Hepatocyte (in vitro differentiated cells): Measurements from ENCODE around the gene SERAC1. TPM values are rescaled to one million over a fixed set of nuclear protein-coding genes. Genes with fewer than 3 reads are reported as not detected.

ENCODE experiments used
- DNase-seq: peaks from one replicate; pipeline ENCODE4 v3.0.0-alpha.2; 2016; ENCODE audit warnings: low spot score
- H2AFZ ChIP-seq: fragments of 200-600 bp; sonication (generic); 2 replicates; pipeline ENCODE4 v1.6.0; 2016; ENCODE audit warnings: antibody characterized with exemption, mild to moderate bottlenecking
- H3K27ac ChIP-seq: fragments of 200-600 bp; sonication (generic); 2 replicates; pipeline ENCODE4 v1.5.1; 2016; ENCODE audit warnings: mild to moderate bottlenecking
- H3K27me3 ChIP-seq: fragments of 200-600 bp; sonication (generic); 2 replicates; pipeline ENCODE4 v1.6.1; 2016
- H3K36me3 ChIP-seq: fragments of 200-600 bp; sonication (generic); replicated peaks from 2 replicates; pipeline ENCODE4 v1.5.1; 2016; ENCODE audit warnings: low read depth; ENCODE audit not compliant: insufficient read depth
- H3K4me1 ChIP-seq: fragments of 200-600 bp; sonication (generic); 2 replicates; pipeline ENCODE4 v1.5.1; 2016; ENCODE audit warnings: mild to moderate bottlenecking, moderate library complexity; ENCODE audit not compliant: insufficient read depth
- H3K4me2 ChIP-seq: fragments of 200-600 bp; sonication (generic); 2 replicates; pipeline ENCODE4 v1.6.0; 2016
- H3K4me3 ChIP-seq: fragments of 200-600 bp; sonication (generic); 2 replicates; pipeline ENCODE4 v1.5.1; 2016; ENCODE audit warnings: mild to moderate bottlenecking
- H3K79me2 ChIP-seq: fragments of 200-600 bp; sonication (generic); 2 replicates; pipeline ENCODE4 v1.6.0; 2017; ENCODE audit warnings: mild to moderate bottlenecking
- H3K9me2 ChIP-seq: fragments of 200-600 bp; sonication (generic); replicated peaks from 2 replicates; pipeline ENCODE4 v1.6.0; 2017; ENCODE audit warnings: mild to moderate bottlenecking; ENCODE audit not compliant: insufficient read depth
- H3K9me3 ChIP-seq: fragments of 200-600 bp; sonication (generic); 2 replicates; pipeline ENCODE4 v1.5.1; 2016; ENCODE audit warnings: low read depth, mild to moderate bottlenecking
- H4K20me1 ChIP-seq: fragments of 200-600 bp; sonication (generic); 2 replicates; pipeline ENCODE4 v1.6.0; 2016; ENCODE audit warnings: mild to moderate bottlenecking; ENCODE audit not compliant: insufficient read depth, poor library complexity, severe bottlenecking
- EZH2 ChIP-seq: fragments of 200-600 bp; sonication (generic); IDR thresholded peaks from 2 replicates; pipeline ENCODE4 v1.6.1; 2016; ENCODE audit warnings: antibody characterized with exemption, mild to moderate bottlenecking, borderline replicate concordance
- EZH2phosphoT487 ChIP-seq: fragments of 200-600 bp; sonication (generic); IDR thresholded peaks from one replicate; pipeline ENCODE4 v1.6.1; 2018; ENCODE audit warnings: antibody characterized with exemption, mild to moderate bottlenecking, low read depth, moderate library complexity; ENCODE audit not compliant: unreplicated experiment, severe bottlenecking
- WGBS: methylation state at CpG from one replicate; pipeline ENCODE4 v1.1.6; 2016; ENCODE audit warnings: low lambda C conversion rate; ENCODE audit errors: missing lambda C conversion rate; 5-methylcytosine and 5-hydroxymethylcytosine counted together
- polyA plus RNA-seq: library from polyadenylated mRNA; unstranded; fragments of >200 nt; fragmentation: Nextera tagmentation; extraction: Ambion mirVana; gene quantifications from 2 replicates; pipeline ENCODE4 v1.2.1, GENCODE V29; 2016
- total RNA-seq: library from RNA; depleted of rRNA; stranded (reverse); fragments of >200 nt; gene quantifications from 2 replicates; pipeline ENCODE4 v1.2.3, GENCODE V29; 2014
- TF ChIP-seq, protein P1 (sequence below): fragments of 200-600 bp; sonication (generic); IDR thresholded peaks from 2 replicates; pipeline ENCODE4 v1.5.1; 2016; ENCODE audit warnings: antibody characterized with exemption, mild to moderate bottlenecking; ENCODE audit not compliant: poor library complexity

Gene SERAC1
- total and polyA plus RNA-seq, 2 experiments from 2014 or later: 4.9 to 15.2 TPM

DNA sequence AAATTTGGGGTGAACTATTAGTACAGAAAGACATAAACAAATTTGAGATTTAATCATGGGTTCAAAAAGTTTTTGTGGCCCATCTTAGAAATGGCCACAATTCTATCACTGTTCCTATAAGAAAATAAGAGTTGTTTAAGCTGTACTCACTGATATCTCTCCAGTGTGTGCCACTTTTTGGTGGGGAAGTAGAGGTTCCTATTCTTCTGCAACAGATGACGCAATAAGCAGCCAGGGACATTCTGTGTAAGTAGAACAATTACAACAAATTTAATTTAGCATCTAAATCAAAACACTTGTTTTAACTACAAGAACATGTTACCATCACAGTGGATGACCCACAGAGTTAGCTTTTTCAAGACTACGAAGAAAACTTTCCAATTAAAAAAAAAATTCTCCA lies 9.9 kb downstream of the SERAC1 start:
- Histone ChIP-seq H4K20me1 (no peaks in the 10 kb centered on the region), H2AFZ (no peak overlapping the region), H3K79me2 (peaks cover 14% of the 10 kb centered on the region), H3K36me3 (no peaks in the 10 kb centered on the region), H3K4me1 (no peaks in the 10 kb centered on the region), H3K4me2 (no peak overlapping the region), H3K9me3 (no peaks in the 10 kb centered on the region), H3K27ac (no peak overlapping the region), H3K9me2 (no peaks in the 10 kb centered on the region), H3K27me3 (no peaks in the 10 kb centered on the region), H3K4me3 (no peak overlapping the region)
- TF ChIP-seq EZH2 (no peak), EZH2phosphoT487 (no peak)
- TF ChIP-seq, protein P1, sequence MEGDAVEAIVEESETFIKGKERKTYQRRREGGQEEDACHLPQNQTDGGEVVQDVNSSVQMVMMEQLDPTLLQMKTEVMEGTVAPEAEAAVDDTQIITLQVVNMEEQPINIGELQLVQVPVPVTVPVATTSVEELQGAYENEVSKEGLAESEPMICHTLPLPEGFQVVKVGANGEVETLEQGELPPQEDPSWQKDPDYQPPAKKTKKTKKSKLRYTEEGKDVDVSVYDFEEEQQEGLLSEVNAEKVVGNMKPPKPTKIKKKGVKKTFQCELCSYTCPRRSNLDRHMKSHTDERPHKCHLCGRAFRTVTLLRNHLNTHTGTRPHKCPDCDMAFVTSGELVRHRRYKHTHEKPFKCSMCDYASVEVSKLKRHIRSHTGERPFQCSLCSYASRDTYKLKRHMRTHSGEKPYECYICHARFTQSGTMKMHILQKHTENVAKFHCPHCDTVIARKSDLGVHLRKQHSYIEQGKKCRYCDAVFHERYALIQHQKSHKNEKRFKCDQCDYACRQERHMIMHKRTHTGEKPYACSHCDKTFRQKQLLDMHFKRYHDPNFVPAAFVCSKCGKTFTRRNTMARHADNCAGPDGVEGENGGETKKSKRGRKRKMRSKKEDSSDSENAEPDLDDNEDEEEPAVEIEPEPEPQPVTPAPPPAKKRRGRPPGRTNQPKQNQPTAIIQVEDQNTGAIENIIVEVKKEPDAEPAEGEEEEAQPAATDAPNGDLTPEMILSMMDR: no peak
- 93% methylated on average over 2 of the region's 2 CpGs for WGBS
- no peak for DNase-seq

DNA sequence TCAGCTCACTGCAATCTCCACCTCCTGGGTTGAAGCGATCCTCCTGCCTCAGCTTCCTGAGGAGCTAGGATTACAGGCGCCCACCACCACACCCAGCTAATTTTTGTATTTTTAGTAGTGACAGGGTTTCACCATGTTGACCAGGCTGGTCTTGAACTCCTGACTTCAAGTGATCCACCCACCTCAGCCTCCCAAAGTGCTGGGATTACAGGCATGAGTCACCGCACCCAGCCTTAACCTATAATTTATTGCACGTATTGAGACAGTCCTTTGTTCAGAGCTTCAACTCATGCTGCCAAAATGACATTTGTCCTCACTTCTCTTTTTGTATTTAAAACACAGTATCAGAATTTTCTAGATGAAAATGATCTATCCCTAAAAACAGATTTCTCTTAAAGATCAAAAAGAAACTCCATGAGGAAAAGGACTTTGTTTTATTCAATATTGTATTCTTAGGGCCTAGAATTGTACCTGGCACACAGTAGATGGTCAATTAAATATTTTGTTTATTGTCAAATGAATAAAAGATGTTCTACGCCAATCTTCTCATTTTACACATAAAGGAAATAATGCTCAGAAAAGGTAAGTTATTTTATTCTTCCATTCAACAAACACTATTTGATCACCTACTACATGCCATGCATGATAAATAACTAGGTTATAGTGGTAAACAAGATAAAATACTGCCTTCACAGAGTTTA lies 10.8 kb downstream of the SERAC1 start:
- peaks cover 13% of the 10 kb centered on the region for H3K79me2 ChIP-seq
- no peaks in the 10 kb centered on the region for H3K9me2 ChIP-seq
- H2AFZ ChIP-seq: no peak overlapping the region
- H3K27ac ChIP-seq: no peak overlapping the region
- WGBS: 91% methylated on average over 5 of the region's 5 CpGs
- no peak overlapping the region for H3K4me2 ChIP-seq
- no peaks in the 10 kb centered on the region for H3K27me3 ChIP-seq
- H3K4me1 ChIP-seq: no peaks in the 10 kb centered on the region
- H3K36me3 ChIP-seq: no peaks in the 10 kb centered on the region
- no peak overlapping the region for H3K4me3 ChIP-seq
- no peak for DNase-seq
- TF ChIP-seq, protein P1: no peak
- TF ChIP-seq EZH2 (no peak), EZH2phosphoT487 (no peak)
- no peaks in the 10 kb centered on the region for H3K9me3 ChIP-seq
- H4K20me1 ChIP-seq: no peaks in the 10 kb centered on the region

DNA sequence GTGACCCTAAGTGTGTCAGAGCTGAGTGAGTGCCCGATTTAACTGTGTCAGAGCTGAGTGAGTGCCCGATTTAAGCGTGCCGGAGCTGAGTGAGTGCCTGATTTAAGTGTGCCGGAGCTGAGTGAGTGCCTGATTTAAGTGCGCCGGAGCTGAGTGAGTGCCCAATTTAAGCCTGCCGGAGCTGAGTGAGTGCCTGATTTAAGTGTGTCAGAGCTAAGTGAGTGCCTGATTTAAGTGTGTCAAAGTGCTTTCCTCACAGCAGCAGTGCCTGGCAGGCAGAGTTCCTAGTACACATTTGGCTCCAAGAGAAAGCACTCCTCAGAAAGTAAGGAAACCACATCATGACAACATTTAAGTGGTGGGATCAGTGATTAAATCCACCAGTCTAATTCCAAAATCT lies 13.2 kb downstream of the SERAC1 start:
- H3K4me2 ChIP-seq: no peak overlapping the region
- no peak overlapping the region for H3K4me3 ChIP-seq
- DNase-seq: no peak
- H4K20me1 ChIP-seq: no peaks in the 10 kb centered on the region
- no peaks in the 10 kb centered on the region for H3K4me1 ChIP-seq
- H3K9me3 ChIP-seq: no peaks in the 10 kb centered on the region
- H3K27ac ChIP-seq: no peak overlapping the region
- WGBS: 93% methylated on average over 8 of the region's 8 CpGs
- TF ChIP-seq EZH2phosphoT487 (no peak), EZH2 (no peak)
- TF ChIP-seq, protein P1: no peak
- no peak overlapping the region for H2AFZ ChIP-seq
- no peaks in the 10 kb centered on the region for H3K36me3 ChIP-seq
- H3K27me3 ChIP-seq: no peaks in the 10 kb centered on the region
- H3K79me2 ChIP-seq: peaks cover 4% of the 10 kb centered on the region
- H3K9me2 ChIP-seq: no peaks in the 10 kb centered on the region
